Measurements from ENCODE around the gene PAX7. TPM values are rescaled to one million over a fixed set of nuclear protein-coding genes. Genes with fewer than 3 reads are reported as not detected.

The PAX7 gene
- total RNA-seq, 1 experiment from 2014 or later: 0.15 TPM

DNA sequence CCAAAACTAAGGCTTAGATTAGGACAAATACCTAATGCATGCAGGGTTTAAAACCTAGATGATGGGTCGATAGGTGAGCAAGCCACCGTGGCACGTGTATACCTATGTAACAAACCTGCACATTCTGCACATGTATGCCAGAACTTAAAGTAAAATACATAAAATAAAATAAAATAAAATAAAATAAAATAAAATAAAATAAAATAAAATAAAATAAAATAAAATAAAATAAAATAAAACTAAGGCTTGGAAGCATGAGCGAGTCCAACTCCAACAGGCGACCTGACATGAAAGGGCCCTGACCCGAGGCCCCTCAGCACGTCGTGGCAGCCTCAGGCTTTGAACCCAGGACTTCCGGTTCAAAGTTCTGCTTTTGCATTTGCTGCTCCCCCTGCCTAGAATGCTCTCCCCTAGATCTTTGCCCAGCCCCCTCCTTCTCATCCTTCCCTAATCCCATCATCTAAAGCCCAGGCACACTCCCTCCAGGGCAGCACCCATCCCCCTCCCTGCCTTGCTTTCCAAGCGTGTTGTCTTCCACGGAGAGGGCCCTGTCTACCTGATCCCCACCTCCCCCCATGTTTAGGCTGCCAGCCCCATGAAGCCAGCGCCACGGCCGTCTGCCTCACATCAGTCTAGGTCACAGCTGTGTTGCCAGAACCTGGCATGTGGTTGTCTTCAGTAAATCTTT, 164.5 kb downstream of the PAX7 start:
- Mint-ChIP-seq H3K9me3 (no peaks in the 10 kb centered on the region; a peak in 1 of 5 replicates), H3K4me3 (no peak overlapping the region; a peak in 1 of 5 replicates), H3K36me3 (ENCODE audit: insufficient read depth in 1 of 3, low read depth in 3 of 3) (no peaks in the 10 kb centered on the region), H3K27me3 (ENCODE audit: low read depth) (peaks cover 36% of the 10 kb centered on the region), H3K27ac (no peak overlapping the region; a peak in 1 of 7 replicates), H3K4me1 (peaks cover 21 to 35% of the 10 kb centered on the region in 2 experiments)
- Histone ChIP-seq H3K9me3 (ENCODE audit: control insufficient read depth, low read depth, low read length) (no peaks in the 10 kb centered on the region), H4K91ac (ENCODE audit: insufficient read length, low read depth, low read length) (no peak overlapping the region), H4K5ac (ENCODE audit: insufficient read length, low read depth, low read length) (no peak overlapping the region), H4K8ac (replicated peaks; ENCODE audit: insufficient read length, low read depth, low read length) (no peak overlapping the region), H3K27me3 (ENCODE audit: insufficient read depth, low read length) (no peaks in the 10 kb centered on the region), H2BK5ac (ENCODE audit: insufficient read length, low read length) (no peak overlapping the region), H3K14ac (ENCODE audit: insufficient read depth, low read length) (no peak overlapping the region), H3K9ac (ENCODE audit: extremely low read depth, insufficient read length, low read length) (no peak overlapping the region), H2BK20ac (ENCODE audit: low read depth, low read length, poor library complexity, severe bottlenecking) (no peak overlapping the region), H3K23me2 (ENCODE audit: insufficient read length, low read depth, low read length, poor library complexity, severe bottlenecking) (no peaks in the 10 kb centered on the region), H2AK5ac (ENCODE audit: insufficient read length, low read length) (no peak overlapping the region), H2AFZ (ENCODE audit: low read length) (no peak overlapping the region), H2BK15ac (ENCODE audit: low read depth, low read length) (no peak overlapping the region), H3K56ac (ENCODE audit: insufficient read length, low read depth, low read length) (no peak overlapping the region), H3K79me1 (ENCODE audit: insufficient read depth, low read depth, low read length, poor library complexity, severe bottlenecking) (no peaks in the 10 kb centered on the region), H3K23ac (ENCODE audit: insufficient read length, low read depth, low read length) (no peak overlapping the region), H3K4ac (ENCODE audit: low read depth, low read length) (no peak overlapping the region), H3K4me1 (ENCODE audit: insufficient read depth, low read length) (no peaks in the 10 kb centered on the region; the same call in 1 of the 2 replicates), H2BK120ac (ENCODE audit: low read depth, low read length, poor library complexity, severe bottlenecking) (no peak overlapping the region), H2BK12ac (ENCODE audit: insufficient read length, low read depth, low read length) (no peak overlapping the region), H3K18ac (ENCODE audit: insufficient read length, low read depth, low read length) (no peak overlapping the region), H4K20me1 (ENCODE audit: control insufficient read depth, insufficient read depth, insufficient read length) (no peaks in the 10 kb centered on the region), H3K27ac (ENCODE audit: insufficient read length, low read depth, low read length) (no peak overlapping the region), H3K4me2 (ENCODE audit: insufficient read depth, insufficient read length, low read length) (no peak overlapping the region), H3T11ph (ENCODE audit: low read length) (no peak overlapping the region), H3K79me2 (ENCODE audit: insufficient read depth, low read length) (no peaks in the 10 kb centered on the region)
- no peak for DNase-seq
- TF ChIP-seq, protein P1, sequence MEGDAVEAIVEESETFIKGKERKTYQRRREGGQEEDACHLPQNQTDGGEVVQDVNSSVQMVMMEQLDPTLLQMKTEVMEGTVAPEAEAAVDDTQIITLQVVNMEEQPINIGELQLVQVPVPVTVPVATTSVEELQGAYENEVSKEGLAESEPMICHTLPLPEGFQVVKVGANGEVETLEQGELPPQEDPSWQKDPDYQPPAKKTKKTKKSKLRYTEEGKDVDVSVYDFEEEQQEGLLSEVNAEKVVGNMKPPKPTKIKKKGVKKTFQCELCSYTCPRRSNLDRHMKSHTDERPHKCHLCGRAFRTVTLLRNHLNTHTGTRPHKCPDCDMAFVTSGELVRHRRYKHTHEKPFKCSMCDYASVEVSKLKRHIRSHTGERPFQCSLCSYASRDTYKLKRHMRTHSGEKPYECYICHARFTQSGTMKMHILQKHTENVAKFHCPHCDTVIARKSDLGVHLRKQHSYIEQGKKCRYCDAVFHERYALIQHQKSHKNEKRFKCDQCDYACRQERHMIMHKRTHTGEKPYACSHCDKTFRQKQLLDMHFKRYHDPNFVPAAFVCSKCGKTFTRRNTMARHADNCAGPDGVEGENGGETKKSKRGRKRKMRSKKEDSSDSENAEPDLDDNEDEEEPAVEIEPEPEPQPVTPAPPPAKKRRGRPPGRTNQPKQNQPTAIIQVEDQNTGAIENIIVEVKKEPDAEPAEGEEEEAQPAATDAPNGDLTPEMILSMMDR (conservative IDR thresholded peaks at IDR 0.05): no peak
- WGBS (ENCODE audit: extremely low coverage, insufficient read length, low lambda C conversion rate): no CpG with 5 or more reads among the region's 14 CpGs

All from H9 (cell line).